Measurements from ENCODE around the gene COMTD1.

COMTD1 gene

GRCh38 chr10:75235375-75236177, at the start of gene COMTD1:
Gene COMTD1, minus strand, starts transcription at chr10:75235957. Its CDS starts 29 bp downstream, at chr10:75235928.
- DNase-seq, result peak; percentile 92

GRCh38 chr10:75283671-75284470, 48.1 kb upstream of the COMTD1 start:
- DNase-seq, result no peak

GRCh38 chr10:75283078-75283670, 47.4 kb upstream of the COMTD1 start:
- no peak for DNase-seq

GRCh38 chr10:75281974-75282373, 46.2 kb upstream of the COMTD1 start:
- no peak for DNase-seq

- DNase-seq, result no peak
Observed at GRCh38 chr10:75280236-75280635, 44.5 kb upstream of the COMTD1 start.

GRCh38 chr10:75276069-75276872, 40.5 kb upstream of the COMTD1 start:
- no peak for DNase-seq

- DNase-seq, result no peak
Observed at GRCh38 chr10:75272896-75273295, 37.1 kb upstream of the COMTD1 start.

GRCh38 chr10:75272094-75272493, 36.3 kb upstream of the COMTD1 start:
- no peak for DNase-seq

GRCh38 chr10:75269605-75270004, 33.8 kb upstream of the COMTD1 start:
- no peak for DNase-seq

- no peak for DNase-seq
Observed at GRCh38 chr10:75266945-75267344, 31.2 kb upstream of the COMTD1 start.

GRCh38 chr10:75265856-75266255, 30.1 kb upstream of the COMTD1 start:
- DNase-seq, result no peak

GRCh38 chr10:75263806-75264205, 28.0 kb upstream of the COMTD1 start:
- DNase-seq, result no peak

- DNase-seq, result no peak
Observed at GRCh38 chr10:75261813-75262705, 26.3 kb upstream of the COMTD1 start.

GRCh38 chr10:75260990-75261389, 25.2 kb upstream of the COMTD1 start:
- no peak for DNase-seq

GRCh38 chr10:75254739-75255138, 19.0 kb upstream of the COMTD1 start:
- no peak for DNase-seq

GRCh38 chr10:75253281-75254220, 17.8 kb upstream of the COMTD1 start:
- no peak for DNase-seq

GRCh38 chr10:75250934-75251333, 15.2 kb upstream of the COMTD1 start:
- no peak for DNase-seq

GRCh38 chr10:75247797-75248196, 12.0 kb upstream of the COMTD1 start:
- DNase-seq, result no peak

- DNase-seq, result no peak
Observed at GRCh38 chr10:75246506-75246905, 10.7 kb upstream of the COMTD1 start.
